HG02885 (cell line): ENCODE data around the gene TMEM51.
"Not testable (repeated sequence)": the region's sequence is repeated elsewhere in the genome, so short reads cannot be mapped to it uniquely, and the experiment has no call there.

ENCODE experiments used
- ATAC-seq: cut with Tn5 transposase; IDR thresholded peaks from one replicate; pipeline ENCODE4 v1.9.1; 2021; ENCODE audit warnings: mild to moderate bottlenecking; ENCODE audit not compliant: unreplicated experiment, poor library complexity

TMEM51 gene

GRCh38 chr1:15125101-15125745 is 28.3 kb upstream of the TMEM51 start:
- ATAC-seq, result no peak

DNA sequence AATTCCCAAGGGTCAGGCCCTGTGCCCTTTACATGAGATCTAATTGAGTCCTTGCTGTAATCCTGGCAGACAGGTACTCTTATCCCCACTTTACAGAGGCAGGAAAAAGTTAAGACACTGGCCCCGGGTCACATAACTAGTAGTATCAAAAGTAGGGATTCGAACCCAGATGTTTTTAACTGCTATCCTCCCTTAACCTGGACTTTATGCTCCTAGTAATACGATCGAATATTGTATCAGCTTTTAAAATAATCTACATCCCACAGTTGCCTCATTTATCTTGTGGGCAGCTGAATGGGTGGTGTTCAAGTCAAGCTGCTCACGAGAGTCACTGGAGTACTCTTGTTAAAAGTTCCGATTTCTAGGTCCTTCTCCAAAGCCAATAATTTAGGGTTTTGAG is 25.5 kb upstream of the TMEM51 start:
- ATAC-seq, result no peak

DNA sequence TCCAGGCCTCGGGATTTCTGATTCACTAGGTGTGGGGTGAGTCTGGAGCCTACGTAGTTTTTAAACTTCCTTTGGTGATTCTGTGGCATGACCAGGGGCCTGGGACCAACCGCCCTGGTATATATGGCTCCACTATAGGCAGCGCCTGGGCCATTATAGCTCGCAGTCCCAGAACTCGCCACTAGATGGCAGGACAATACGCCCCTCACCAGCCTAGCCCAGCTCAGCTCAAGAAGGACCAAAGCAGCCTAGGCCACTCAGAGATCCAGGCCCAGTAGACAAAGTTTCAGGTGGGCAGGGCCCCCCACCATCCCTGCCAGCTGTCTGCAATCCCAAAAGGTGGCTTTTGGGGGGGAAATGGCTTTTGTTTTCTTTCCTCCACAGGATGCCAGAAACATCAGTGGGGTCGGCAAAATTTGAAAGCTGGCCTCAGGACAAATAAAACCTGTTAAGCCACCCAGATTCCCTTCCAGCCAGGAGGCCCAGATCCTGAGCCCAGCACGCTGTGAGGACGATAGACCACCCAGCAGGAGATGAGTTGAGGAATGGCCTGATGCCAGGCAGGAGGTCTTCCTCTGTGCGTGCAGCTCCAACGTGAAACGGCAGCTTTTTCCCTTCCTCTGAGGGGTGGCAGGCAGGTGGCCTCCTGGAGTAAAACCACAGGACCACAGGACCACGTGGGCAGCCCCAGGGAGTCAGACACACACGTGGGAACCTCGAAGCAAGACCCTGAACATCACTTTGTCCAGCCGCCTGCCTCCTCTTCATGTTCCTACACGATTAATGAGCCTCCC is 24.8 kb upstream of the TMEM51 start:
- peak; percentile 42 for ATAC-seq

DNA sequence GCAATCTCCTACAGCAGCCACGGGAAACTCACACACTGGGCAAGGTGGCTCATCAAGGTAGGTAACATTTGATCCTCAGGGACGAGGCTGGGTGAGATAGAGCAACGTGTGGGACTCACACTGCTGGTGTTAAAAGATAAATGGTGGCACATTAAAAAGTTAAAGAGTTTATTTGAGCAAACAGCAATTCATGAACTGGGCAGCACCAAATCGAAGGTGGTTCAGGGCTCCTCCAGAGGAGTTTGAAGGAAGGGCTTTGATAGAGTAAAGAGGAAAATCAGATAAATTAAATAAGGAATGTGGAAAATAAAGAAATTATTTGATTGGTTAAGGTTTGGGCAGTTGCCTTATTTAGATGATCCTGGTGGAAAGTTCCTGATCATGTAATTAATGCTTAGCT is 23.6 kb upstream of the TMEM51 start:
- ATAC-seq, result no peak

DNA sequence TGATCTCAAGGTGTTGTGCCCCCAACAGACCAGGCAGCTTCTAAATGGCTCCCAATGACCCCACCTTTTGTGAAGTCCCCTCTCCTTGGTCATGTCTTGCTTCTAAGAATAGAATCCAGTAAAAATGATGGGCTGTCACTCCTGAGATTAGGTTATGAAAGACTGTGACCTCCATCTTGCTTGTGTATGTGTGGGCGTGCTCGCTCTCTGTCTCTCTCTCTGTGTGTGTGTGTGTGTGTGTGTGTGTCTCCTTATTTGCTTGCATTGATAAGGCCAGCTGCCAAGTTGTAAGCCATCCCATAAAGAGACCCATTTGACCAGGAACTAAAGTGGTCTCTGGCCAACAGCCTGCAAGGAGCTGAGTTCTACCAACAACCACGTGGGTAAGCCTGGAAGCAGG is 22.9 kb upstream of the TMEM51 start:
- ATAC-seq, result no peak

- ATAC-seq, result no peak
Observed at GRCh38 chr1:15132965-15133364, 20.6 kb upstream of the TMEM51 start.

DNA sequence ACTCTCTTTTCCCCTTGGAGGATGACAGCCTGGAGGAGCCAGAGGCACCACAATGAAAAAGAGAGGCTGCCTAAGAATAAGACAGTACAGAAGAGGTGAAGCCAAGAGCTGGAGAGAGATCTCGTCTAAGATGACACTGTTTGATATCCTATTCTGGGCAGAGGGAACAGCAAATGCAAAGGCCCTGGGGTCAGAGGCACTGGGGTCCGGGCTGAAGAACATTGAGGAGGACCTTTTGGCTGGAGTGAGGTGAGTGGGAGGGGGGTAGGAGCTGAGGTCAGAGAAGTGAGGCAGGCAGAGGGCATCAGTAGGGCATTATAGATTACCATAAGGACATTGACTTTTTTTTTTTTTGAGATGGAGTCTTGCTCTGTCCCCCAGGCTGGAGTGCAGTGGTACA is 19.3 kb upstream of the TMEM51 start:
- ATAC-seq, result no peak

GRCh38 chr1:15135604-15136003 is 17.9 kb upstream of the TMEM51 start:
- ATAC-seq, result not testable (repeated sequence)

DNA sequence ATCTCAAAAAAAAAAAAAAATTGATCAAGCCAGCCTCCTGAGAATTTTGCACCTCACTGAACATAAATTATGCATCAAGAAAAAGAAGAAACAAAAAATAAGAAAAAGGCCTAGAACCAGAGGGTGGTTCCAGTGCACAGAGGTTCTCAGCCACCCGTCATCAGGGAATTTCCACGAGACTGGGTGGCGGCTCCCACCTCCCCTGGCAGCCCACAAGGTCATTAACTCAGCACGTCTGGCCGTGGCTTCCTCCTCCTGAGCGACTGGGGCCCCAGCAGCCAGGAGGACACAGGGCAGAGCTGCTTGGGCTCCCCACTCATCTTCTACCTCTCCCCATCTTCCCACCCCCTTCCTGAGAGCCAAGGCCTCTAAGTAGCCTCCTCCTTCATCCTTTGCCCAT is 15.7 kb upstream of the TMEM51 start:
- no peak for ATAC-seq

- no peak for ATAC-seq
Observed at GRCh38 chr1:15139654-15140350, 13.7 kb upstream of the TMEM51 start.

DNA sequence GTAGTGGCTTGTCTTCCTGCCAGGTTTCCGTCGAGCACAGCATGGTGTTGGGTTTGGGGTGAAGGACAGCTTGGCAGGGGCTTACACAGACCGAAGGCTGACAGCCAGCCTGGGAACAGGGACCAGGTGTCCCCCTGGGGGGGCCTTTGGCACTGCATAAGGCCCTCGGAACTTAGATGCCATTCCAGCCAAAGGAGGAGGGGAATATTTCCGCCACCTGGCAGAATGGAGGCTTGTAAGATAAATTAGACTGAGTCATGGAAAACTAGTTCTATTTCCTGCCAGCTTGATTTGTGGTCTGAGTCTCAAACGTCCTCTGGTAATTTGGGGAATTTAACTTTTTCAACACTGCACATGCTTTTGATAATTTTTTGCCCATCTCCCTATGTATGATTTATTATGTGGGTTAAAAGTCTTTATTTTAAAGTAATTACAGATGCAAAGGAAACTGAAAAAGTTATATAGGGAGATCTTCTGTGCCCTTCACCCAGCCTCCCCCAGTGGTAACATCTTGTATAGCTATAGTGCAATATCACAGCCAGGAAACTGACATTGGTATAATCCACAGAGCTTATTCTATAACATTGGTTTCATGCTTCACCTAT is 11.5 kb upstream of the TMEM51 start:
- no peak for ATAC-seq

- ATAC-seq, result no peak
Observed at GRCh38 chr1:15145327-15145726, 8.2 kb upstream of the TMEM51 start.

GRCh38 chr1:15146142-15146680 is 7.3 kb upstream of the TMEM51 start:
- no peak for ATAC-seq

DNA sequence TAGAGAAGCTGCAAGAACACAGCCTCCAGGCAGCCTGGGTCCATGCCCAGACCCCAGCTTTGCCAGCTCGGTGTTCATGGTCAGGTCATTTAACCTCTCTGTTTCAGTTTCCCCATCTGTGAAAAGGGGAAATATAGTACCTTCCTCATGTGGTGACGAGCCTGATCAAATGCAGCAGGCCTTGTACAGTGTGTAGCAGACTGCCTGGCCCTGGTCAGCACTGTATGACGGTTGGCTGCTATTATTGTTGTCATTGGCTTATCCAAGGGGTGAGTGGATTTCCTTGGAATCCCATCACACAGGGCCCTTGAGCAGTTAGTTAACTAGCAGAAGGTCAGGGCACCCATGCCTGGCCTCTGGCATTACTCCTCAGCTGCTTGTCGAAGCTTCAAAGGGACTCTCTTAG is 6.6 kb upstream of the TMEM51 start:
- no peak for ATAC-seq

DNA sequence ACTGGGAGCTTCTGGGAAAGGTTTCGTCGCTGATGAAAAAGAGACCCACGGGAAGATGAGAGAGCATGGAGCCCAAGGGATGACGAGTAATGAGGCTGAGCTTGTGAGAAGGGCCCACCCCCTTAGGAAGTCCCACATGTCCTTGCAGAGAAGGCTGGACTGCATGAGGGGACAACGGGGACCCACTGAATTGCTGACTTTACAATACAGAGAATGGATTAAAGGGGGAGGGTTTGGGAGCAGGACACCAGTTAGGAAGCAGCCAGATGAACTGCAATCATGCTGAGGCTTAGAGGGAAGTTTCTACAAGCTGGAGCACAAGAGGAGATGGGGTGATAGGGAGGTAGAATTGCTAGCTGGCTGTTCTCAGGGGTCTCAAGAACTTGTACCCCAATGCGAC is 5.5 kb upstream of the TMEM51 start:
- ATAC-seq, result no peak

DNA sequence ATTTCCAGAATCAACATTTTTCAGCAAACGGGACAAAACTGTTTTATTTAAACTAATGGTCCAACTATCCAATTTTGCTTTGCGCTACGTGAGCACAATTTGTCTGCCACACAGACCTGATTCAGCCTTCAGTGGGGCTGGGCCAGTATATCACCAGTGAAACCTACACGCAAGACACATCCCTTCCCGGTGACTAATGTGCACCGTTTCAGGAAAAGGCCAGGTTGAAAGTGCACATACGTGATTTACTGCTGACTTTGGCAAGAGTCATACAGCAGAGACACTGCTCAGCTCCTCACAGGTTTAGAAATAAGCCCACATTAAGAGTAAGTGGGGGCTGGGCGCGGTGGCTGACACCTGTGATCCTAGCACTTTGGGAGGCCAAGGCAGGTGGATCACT is 5.1 kb upstream of the TMEM51 start:
- no peak for ATAC-seq

DNA sequence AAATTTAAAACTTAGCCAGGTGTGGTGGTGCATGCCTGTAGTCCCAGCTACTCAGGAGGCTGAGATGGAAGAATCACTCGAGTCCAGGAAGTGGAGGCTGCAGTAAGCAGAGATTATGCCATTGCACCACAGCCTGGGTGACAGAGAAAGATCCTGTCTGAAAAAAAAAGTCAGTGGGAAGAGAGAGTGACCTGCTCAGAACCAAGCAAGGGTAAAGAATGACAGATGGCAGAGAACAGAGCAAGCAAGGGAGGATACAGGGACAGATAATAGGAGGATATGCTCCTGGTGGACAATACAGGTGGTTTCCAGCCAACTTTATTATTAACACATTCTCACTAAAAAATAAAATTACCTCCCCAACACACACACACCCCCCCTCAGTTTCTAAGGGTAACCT is 4.6 kb upstream of the TMEM51 start:
- ATAC-seq, result no peak

GRCh38 chr1:15150376-15150775 is 3.2 kb upstream of the TMEM51 start:
- ATAC-seq, result no peak

DNA sequence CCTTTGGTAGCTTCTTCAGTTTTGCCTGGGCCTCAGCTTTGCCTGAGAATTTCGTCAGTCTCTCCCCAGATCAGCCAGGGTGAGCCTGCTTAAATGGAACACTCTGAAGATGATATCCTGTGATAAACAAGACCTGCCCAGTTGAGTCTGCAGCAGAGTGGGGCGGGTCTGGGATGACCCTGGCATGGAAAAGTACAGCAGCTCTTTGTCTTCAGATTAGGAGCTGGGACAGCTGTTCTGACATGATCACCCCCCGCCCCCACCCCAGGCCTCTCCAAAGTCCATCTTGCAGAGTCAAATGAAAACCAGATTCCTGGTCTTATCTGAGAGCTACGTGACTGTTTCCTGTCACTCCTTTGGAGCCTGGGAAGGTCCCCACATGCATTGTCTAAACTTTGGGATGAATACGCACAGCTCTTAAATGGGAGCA is 2.2 kb upstream of the TMEM51 start:
- ATAC-seq, result no peak

- no peak for ATAC-seq
Observed at GRCh38 chr1:15151871-15152270, 1.7 kb upstream of the TMEM51 start.
